A673 (cell line): ENCODE results near the gene SEC61A1.

ENCODE experiments used
- CTCF ChIP-seq: fragments of 300-800, 200-600 bp; sonication (generic); conservative IDR thresholded peaks from 2 replicates; pipeline ENCODE4 v1.5.1; 2017; ENCODE audit warnings: low read depth, mild to moderate bottlenecking, antibody characterized with exemption, low read length, moderate library complexity, mixed read lengths
- EZH2 ChIP-seq: fragments of 200-600 bp; sonication (generic); IDR thresholded peaks from 2 replicates; pipeline ENCODE4 v1.6.1; 2017; ENCODE audit warnings: borderline replicate concordance, low read depth, mild to moderate bottlenecking, mixed read lengths, antibody characterized with exemption, low read length; ENCODE audit not compliant: poor library complexity, severe bottlenecking

GRCh38 chr3:128054367-128054766 is 2.1 kb downstream of the SEC61A1 start:
- TF ChIP-seq CTCF (no peak), EZH2 (no peak)
